ENCODE results near the gene VAV2. TPM values are rescaled to one million over a fixed set of nuclear protein-coding genes. Genes with fewer than 3 reads are reported as not detected.

VAV2 gene
- total RNA-seq, 4 donors from 2014 or later: 10.3 to 20.1 (median 13.1) TPM

DNA sequence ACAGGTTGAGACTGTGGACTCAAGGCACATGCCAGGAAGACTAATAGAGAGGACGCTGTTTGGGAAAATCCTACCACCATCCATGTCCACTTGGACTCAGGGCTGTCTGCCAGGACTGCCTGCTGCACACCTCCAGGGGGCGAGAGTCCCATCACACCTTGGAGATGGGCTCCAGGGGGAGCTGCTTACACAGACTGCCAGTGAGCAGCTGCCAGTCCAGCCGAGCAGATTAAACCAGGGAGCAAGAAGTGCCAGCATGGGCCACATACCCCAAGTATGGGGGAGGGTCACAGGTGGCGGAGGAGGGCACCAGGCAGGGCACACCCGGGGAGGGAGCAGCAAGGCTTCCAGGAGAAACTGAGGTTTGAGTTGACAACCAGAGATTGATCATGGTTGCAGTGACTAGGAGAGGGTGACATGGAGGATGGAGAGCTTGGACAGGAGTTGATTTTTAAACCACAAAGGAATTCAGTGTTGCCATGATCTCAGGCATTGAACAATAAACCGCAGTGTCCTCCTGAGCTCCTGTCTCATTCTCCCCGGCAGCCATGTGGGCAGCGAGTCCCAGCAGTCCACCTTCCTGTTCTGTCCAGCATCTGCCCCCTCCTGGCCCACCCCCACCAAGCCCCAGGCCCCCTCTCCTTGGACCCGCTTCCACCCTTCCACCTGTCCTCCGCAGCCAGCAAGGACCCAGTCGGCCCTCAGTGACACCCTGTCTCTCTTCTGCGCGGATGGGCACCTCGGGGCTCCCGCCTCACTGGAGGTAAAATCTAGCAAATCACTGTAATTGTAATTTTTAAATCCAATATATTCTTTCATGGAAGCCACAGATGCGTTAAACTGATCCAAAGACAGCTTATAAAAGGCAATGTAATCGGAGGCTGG, 3.1 kb upstream of the VAV2 start:
- no peak overlapping the region for H3K4me3 ChIP-seq
- no peak overlapping the region for H3K27ac ChIP-seq
- peaks cover 0 to 28% (median 18%) of the 10 kb centered on the region in 4 donors for H3K4me1 ChIP-seq
- H3K36me3 ChIP-seq: no peaks in the 10 kb centered on the region
- 64 to 70% methylated on average over 17 of the region's 17 CpGs for WGBS, 2 donors
- DNase-seq (ENCODE audit: low spot score in 2 of 2): no peak
- H3K27me3 ChIP-seq: no peaks in the 10 kb centered on the region
- no peak for TF ChIP-seq POLR2A (IDR thresholded peaks at IDR 0.05)
- TF ChIP-seq EP300 (IDR thresholded peaks at IDR 0.05): no peak
- TF ChIP-seq, protein P1, sequence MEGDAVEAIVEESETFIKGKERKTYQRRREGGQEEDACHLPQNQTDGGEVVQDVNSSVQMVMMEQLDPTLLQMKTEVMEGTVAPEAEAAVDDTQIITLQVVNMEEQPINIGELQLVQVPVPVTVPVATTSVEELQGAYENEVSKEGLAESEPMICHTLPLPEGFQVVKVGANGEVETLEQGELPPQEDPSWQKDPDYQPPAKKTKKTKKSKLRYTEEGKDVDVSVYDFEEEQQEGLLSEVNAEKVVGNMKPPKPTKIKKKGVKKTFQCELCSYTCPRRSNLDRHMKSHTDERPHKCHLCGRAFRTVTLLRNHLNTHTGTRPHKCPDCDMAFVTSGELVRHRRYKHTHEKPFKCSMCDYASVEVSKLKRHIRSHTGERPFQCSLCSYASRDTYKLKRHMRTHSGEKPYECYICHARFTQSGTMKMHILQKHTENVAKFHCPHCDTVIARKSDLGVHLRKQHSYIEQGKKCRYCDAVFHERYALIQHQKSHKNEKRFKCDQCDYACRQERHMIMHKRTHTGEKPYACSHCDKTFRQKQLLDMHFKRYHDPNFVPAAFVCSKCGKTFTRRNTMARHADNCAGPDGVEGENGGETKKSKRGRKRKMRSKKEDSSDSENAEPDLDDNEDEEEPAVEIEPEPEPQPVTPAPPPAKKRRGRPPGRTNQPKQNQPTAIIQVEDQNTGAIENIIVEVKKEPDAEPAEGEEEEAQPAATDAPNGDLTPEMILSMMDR (IDR thresholded peaks at IDR 0.05): no peak
- no peaks in the 10 kb centered on the region for H3K9me3 ChIP-seq

DNA sequence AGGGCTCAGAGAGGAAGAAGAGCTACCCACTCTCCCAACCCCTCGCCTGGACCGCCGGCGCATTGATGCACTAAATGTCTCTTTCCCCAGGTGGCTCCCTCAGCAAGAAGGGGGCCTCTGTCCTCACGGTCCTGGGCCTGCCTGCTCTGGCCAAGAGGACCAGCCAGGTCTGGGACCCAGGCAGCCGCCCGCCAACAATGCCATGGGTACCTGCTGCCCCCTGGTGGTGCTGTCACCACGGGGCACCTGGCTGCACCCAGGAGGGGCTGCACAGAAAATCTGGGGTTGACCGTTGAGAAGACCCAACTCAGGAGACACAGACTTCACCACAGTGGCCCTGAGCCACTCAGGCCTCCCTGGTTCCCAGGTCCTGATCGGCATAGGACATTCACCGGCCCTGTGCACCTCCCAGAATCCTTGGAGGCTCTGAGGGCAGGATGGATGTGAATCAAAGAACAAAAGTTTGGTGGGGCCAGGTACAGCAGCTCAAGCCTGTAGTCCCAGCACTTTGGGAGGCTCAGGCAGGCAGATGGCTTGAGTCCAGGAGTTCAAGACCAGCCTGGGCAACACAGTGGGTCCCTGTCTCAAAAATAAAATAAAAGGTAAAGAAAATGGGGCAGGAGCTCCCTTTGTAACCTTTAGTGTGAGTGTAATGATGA, 2.4 kb upstream of the VAV2 start:
- DNase-seq (ENCODE audit: low spot score in 2 of 2): peak; percentile 67 to 79
- peaks cover 0 to 35% (median 20%) of the 10 kb centered on the region in 4 donors for H3K4me1 ChIP-seq
- WGBS, 2 donors: 6 to 7% methylated on average over 8 to 10 of the region's 11 CpGs
- H3K4me3 ChIP-seq: no peak overlapping the region
- H3K36me3 ChIP-seq: no peaks in the 10 kb centered on the region
- no peak overlapping the region for H3K27ac ChIP-seq
- no peaks in the 10 kb centered on the region for H3K27me3 ChIP-seq
- TF ChIP-seq, protein P1 (IDR thresholded peaks at IDR 0.05): peak; percentile 96 to 99 (median 99)
- TF ChIP-seq POLR2A (IDR thresholded peaks at IDR 0.05): no peak
- TF ChIP-seq EP300 (IDR thresholded peaks at IDR 0.05): no peak
- no peaks in the 10 kb centered on the region for H3K9me3 ChIP-seq

DNA sequence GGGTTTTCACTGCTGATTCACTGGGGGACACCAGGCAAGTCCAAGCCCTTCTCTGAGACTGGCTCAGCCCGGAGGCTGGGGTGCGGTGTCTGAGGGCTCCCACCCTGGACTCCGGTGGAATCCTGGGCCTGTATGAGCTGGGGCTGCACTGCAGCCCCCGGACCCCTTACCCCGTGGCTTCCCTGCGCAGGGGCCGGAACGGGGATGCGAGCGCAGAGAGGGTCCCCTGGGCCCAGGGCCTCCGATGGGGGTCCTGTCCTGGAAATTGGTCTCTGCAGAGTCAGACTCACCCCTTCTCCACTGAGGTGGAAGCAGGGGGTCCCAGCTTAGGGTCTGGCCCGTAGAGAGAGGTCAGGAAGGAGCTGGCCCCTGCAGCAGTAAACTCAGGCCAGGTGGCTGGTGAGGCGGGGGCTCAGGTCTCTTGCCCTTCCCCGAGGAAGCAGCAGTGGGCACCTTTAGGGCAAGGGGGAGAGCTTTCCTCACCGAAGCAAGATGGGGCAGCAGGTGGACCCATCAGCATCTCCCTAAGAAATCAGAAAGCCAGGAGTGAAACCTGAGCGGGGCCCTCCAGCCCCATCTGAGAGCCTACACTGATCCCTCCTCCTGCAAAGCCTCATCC, 1.6 kb upstream of the VAV2 start:
- no peak for DNase-seq (ENCODE audit: low spot score in 2 of 2)
- peak overlapping the region; percentile 64 to 84 (median 75) for H3K4me3 ChIP-seq
- H3K36me3 ChIP-seq: no peaks in the 10 kb centered on the region
- no peaks in the 10 kb centered on the region for H3K27me3 ChIP-seq
- H3K4me1 ChIP-seq: peaks cover 0 to 35% (median 20%) of the 10 kb centered on the region in 4 donors
- TF ChIP-seq EP300 (IDR thresholded peaks at IDR 0.05) (no peak), POLR2A (IDR thresholded peaks at IDR 0.05) (no peak)
- TF ChIP-seq, protein P1 (IDR thresholded peaks at IDR 0.05): no peak
- 45 to 64% methylated on average over 6 to 15 of the region's 16 CpGs for WGBS, 2 donors
- peak overlapping the region; percentile 85 to 92 (median 89) for H3K27ac ChIP-seq
- H3K9me3 ChIP-seq: no peaks in the 10 kb centered on the region

DNA sequence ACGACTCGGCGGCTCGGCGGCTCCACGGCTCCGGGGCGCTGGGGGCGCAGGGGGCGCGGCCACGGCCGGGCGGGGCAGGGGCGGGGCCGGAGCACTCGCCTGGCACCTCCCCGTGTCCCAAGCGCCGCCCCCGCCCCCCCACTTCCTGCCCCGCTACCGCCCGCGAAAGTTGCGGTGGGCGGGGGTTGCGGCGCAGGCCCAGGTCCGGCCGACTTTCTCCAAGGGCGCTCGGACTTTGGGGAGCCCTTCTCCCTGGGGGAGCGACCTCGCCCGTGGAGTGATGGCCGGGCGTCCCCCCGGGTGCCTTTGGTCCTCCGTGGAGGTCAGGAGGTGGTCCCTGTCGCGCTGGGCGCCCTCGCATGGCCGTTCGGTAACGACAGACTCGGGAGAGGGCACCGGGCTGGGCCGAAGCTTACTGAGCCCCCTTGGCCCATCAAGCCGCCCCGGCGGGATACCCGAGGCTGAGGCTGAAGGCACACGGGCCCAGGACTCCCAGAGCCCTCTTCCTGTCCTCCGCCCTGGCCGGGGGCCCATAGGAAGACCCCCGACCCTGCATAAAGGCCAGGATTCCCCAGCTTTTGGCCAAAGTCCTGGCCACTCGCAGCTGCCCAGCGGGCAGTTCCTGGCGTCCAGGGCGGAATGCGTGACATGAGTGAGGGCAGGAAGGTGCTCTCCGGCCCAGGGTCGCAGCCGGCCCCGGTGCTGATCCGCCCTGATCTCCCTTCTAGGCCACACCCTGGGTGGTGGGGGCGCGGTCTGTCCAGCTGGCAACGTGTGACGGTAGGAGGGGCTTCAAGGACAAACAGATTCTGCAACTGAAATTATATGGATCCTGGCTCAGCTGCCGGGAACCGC, 883 bp upstream of the VAV2 start:
- peak; percentile 81 to 88 for DNase-seq (ENCODE audit: low spot score in 2 of 2)
- WGBS, 2 donors: 0 to 1% methylated on average over 15 to 34 of the region's 74 CpGs
- H3K27me3 ChIP-seq: no peaks in the 10 kb centered on the region
- H3K27ac ChIP-seq: peak overlapping the region; percentile 85 to 92 (median 89)
- H3K4me3 ChIP-seq: peak overlapping the region; percentile 64 to 84 (median 75)
- H3K36me3 ChIP-seq: no peaks in the 10 kb centered on the region
- peaks cover 0 to 35% (median 20%) of the 10 kb centered on the region in 4 donors for H3K4me1 ChIP-seq
- H3K9me3 ChIP-seq: no peaks in the 10 kb centered on the region
- TF ChIP-seq, protein P1 (IDR thresholded peaks at IDR 0.05): peak; percentile 33 to 68 (median 50)
- peak; percentile 23 to 36 for TF ChIP-seq POLR2A (IDR thresholded peaks at IDR 0.05)
- peak in 1 of 2 donors; percentile 66 for TF ChIP-seq EP300 (IDR thresholded peaks at IDR 0.05)

All from tibial nerve (tissue), 4 donors.